ENCODE data around the gene CTSO.
"Not testable (repeated sequence)": the region's sequence is repeated elsewhere in the genome, so short reads cannot be mapped to it uniquely, and the experiment has no call there.

Gene CTSO

GRCh38 chr4:155908187-155909139 lies 45.2 kb downstream of the CTSO start:
- no peak for DNase-seq (ENCODE audit: low read depth in 4 of 4, low spot score in 1 of 4)

GRCh38 chr4:155907556-155907955 lies 46.1 kb downstream of the CTSO start:
- no peak for DNase-seq (ENCODE audit: low read depth in 4 of 4, low spot score in 1 of 4)

- no peak for DNase-seq (ENCODE audit: low read depth in 4 of 4, low spot score in 1 of 4)
These were observed 47.0 kb downstream of the CTSO start for GRCh38 chr4:155906554-155907247.

GRCh38 chr4:155904331-155904730 lies 49.3 kb downstream of the CTSO start:
- no peak for DNase-seq (ENCODE audit: low read depth in 4 of 4, low spot score in 1 of 4)

- DNase-seq (ENCODE audit: low read depth in 4 of 4, low spot score in 1 of 4): no peak
These were observed 50.2 kb downstream of the CTSO start, which contains the start of gene TDO2 for GRCh38 chr4:155903453-155903852. TSS of gene TDO2 (plus strand) at chr4:155903696. CDS start at chr4:155903759, 63 bp downstream.

GRCh38 chr4:155901013-155901412 lies 52.7 kb downstream of the CTSO start:
- no peak for DNase-seq (ENCODE audit: low read depth in 4 of 4, low spot score in 1 of 4)

- DNase-seq (ENCODE audit: low read depth in 4 of 4, low spot score in 1 of 4): no peak
These were observed 53.3 kb downstream of the CTSO start for GRCh38 chr4:155900381-155900780.

GRCh38 chr4:155899891-155900290 lies 53.8 kb downstream of the CTSO start:
- no peak for DNase-seq (ENCODE audit: low read depth in 4 of 4, low spot score in 1 of 4)

GRCh38 chr4:155898371-155898770 lies 55.3 kb downstream of the CTSO start:
- DNase-seq (ENCODE audit: low read depth in 4 of 4, low spot score in 1 of 4): not testable (repeated sequence)

- DNase-seq (ENCODE audit: low read depth in 4 of 4, low spot score in 1 of 4): no peak
These were observed 62.6 kb downstream of the CTSO start for GRCh38 chr4:155891058-155891457.

GRCh38 chr4:155889946-155890345 lies 63.7 kb downstream of the CTSO start:
- no peak for DNase-seq (ENCODE audit: low read depth in 4 of 4, low spot score in 1 of 4)

GRCh38 chr4:155889031-155889793 lies 64.5 kb downstream of the CTSO start:
- DNase-seq (ENCODE audit: low read depth in 4 of 4, low spot score in 1 of 4): no peak

GRCh38 chr4:155887847-155888570 lies 65.7 kb downstream of the CTSO start:
- DNase-seq (ENCODE audit: low read depth in 4 of 4, low spot score in 1 of 4): no peak

- DNase-seq (ENCODE audit: low read depth in 4 of 4, low spot score in 1 of 4): no peak
These were observed 66.6 kb downstream of the CTSO start for GRCh38 chr4:155887045-155887444.

- no peak for DNase-seq (ENCODE audit: low read depth in 4 of 4, low spot score in 1 of 4)
These were observed 68.0 kb downstream of the CTSO start for GRCh38 chr4:155885666-155886065.

GRCh38 chr4:155883895-155884294 lies 69.8 kb downstream of the CTSO start:
- no peak for DNase-seq (ENCODE audit: low read depth in 4 of 4, low spot score in 1 of 4)

GRCh38 chr4:155881555-155881954 lies 72.1 kb downstream of the CTSO start:
- DNase-seq (ENCODE audit: low read depth in 4 of 4, low spot score in 1 of 4): no peak

GRCh38 chr4:155879767-155880166 lies 73.9 kb downstream of the CTSO start:
- no peak for DNase-seq (ENCODE audit: low read depth in 4 of 4, low spot score in 1 of 4)

GRCh38 chr4:155878611-155879010 lies 75.1 kb downstream of the CTSO start:
- DNase-seq (ENCODE audit: low read depth in 4 of 4, low spot score in 1 of 4): no peak

- DNase-seq (ENCODE audit: low read depth in 4 of 4, low spot score in 1 of 4): no peak
These were observed 75.7 kb downstream of the CTSO start for GRCh38 chr4:155877971-155878370.

GRCh38 chr4:155875878-155876277 lies 77.8 kb downstream of the CTSO start:
- DNase-seq (ENCODE audit: low read depth in 4 of 4, low spot score in 1 of 4): no peak
